NCI-H2227 (cell line): ENCODE measurements around the gene ARFGAP1.

ENCODE experiments used
- DNase-seq: peaks from one replicate; lab custom pipeline; 2025; ENCODE audit not compliant: unreplicated experiment; lab: John Stamatoyannopoulos, UW

Gene ARFGAP1

DNA sequence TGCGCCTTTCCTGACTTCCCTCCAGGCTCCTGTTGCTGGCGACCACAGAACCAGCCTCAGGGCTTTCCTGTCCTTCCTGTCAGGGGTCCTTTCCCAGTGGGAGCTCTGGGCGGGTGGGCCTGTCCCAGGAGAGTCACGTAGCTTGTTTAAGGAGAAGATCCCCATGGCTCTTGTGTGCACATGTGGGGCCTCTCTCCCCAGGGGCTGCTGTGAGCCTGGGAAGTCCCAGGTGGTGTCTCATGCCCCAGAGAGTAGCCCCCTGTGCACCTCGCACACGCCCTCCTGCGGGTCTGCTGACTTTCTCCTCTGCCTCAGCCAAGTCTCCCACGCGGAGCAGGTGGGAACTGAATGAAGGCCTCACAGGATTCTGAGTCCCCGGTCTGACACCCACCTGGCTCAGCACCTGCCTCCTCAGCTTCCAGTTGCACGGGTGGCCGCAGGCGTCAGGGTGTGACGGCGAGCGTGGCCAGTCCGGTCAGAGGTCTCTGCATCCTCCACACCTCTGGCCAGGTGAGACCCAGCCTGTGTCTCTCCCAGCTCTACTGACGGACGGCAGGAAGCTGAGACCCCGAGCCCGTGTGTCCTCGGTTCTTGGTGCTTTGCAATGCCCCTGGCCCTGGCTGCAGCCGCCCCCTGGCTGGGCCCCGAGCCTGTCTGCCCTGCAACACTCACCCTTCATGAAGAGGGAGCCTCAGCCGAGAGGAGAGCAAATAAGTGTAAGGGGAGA, 12.7 kb upstream of the ARFGAP1 start:
- DNase-seq: no peak

DNA sequence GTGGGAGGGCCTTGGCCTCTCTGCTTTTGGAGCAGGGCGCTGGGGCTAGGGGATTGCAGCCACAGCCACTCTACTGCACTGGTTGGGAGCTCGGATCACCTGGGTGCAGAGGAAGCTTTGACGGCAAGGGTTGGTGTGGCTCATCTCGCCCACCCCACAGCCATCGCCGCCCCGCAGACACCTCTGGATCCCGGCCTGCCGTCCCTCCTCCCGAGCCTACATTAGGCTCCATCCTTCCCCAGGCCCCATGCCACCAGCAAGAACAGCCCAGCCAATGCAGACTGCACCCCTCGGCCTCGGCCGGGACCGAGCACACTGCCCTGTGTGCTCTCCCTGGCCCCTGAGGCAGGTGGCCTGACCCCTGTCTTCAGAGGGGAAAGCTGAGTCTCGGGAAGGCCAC, 12.1 kb upstream of the ARFGAP1 start:
- no peak for DNase-seq

GRCh38 chr20:63261060-63261794, 11.4 kb upstream of the ARFGAP1 start:
- DNase-seq: peak; percentile 44

DNA sequence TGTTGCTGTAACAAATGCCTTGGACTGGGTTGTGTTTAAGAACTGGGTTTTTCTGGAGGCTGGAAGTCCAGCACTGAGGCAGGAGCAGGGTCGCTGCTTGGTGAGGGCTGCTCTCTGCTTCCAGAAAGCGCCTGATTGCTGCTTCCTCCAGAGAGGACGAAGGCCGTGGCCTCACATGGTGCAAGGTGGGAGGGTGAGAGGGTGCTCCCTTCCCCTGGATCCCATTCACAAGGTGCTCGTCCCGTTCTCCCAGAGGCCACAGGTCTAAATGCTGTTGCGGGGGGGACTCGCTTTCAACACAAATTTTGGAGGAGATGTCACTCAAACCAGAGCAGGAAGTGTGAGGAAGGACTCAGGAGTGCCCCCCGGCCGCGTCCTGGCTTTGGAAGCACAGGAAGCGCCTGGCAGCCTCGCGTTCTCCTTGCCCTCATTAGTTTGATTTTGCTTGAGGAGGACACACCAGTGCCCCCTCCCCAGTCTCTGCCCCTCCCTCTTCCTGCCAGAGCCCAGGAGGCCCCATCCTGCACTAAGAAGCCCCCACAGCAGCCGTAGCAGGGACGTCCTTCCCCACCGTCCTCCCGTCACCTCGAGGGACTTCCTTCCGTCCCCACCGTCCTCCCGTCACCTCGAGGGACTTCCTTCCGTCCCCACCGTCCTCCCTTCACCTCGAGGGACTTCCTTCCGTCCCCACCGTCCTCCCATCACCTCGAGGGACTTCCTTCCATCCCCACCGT, 10.7 kb upstream of the ARFGAP1 start:
- DNase-seq: no peak

- DNase-seq: no peak
Observed at GRCh38 chr20:63262836-63263235, 9.8 kb upstream of the ARFGAP1 start.

- DNase-seq: no peak
Observed at GRCh38 chr20:63264000-63264399, 8.6 kb upstream of the ARFGAP1 start.

- DNase-seq: peak; percentile 34
Observed at GRCh38 chr20:63264519-63264918, 8.1 kb upstream of the ARFGAP1 start.

GRCh38 chr20:63265891-63266515, 6.6 kb upstream of the ARFGAP1 start:
- no peak for DNase-seq

DNA sequence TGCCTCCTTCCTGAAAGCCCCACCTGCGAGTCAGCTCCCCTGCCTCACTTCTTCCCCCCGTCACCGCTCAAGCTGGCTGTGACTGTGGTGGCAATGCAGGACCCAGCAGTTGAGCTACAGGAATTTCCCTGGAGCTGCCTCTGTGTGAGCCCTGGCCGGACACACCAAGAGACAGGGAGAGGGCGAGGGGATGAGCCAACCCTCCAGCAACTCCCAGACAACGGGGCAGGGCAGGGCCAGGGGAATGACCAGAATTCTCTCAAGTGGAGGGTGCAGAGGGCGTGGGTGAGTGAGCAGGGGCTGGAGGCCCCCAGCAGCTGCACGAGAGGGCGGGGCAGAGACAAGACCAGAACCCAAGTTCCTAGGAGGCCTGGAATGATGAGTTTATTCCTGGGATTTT, 4.9 kb upstream of the ARFGAP1 start:
- no peak for DNase-seq

- DNase-seq: no peak
Observed at GRCh38 chr20:63268256-63268655, 4.4 kb upstream of the ARFGAP1 start.

- no peak for DNase-seq
Observed at GRCh38 chr20:63268671-63269439, 3.8 kb upstream of the ARFGAP1 start.

GRCh38 chr20:63269724-63270123, 2.9 kb upstream of the ARFGAP1 start:
- DNase-seq: no peak

- no peak for DNase-seq
Observed at GRCh38 chr20:63270606-63271325, 1.8 kb upstream of the ARFGAP1 start.

GRCh38 chr20:63273059-63273579, 506 bp downstream of the ARFGAP1 start:
- DNase-seq: no peak

DNA sequence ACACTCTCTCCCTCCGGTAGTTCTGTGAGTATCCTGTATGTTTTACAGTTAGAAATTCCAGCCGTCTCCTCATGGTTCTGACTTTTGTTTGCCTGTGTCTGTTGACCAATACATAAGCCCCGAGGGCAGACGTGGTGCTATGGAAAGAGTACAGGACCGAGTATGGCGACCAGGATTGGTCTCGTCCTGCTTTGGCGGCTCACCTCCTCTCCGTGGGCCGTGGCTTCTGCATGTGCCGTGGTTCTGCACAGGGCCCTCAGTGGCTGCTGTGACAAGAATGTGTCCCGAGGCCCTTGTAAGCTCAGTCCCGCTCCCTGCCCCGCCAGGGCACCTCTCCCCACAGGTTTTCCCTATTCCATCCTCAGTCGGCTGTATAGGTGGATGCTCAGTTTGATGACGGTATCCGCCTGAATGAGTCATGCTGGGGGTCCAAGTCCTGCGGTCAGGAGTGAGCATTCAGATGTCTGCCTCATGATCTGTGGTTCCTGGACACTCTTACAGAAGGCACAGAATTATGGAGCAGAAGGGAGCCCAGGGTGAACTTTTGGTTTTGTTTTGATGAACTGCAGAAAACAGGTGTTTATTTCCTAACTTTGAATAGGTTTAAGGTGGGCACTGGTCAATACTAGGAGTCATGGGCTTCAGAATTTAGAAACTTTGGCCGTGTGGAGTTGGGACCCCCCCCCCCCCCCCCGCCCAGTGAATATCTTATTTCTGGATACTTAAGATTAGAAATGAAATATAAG, 1.2 kb downstream of the ARFGAP1 start:
- no peak for DNase-seq

DNA sequence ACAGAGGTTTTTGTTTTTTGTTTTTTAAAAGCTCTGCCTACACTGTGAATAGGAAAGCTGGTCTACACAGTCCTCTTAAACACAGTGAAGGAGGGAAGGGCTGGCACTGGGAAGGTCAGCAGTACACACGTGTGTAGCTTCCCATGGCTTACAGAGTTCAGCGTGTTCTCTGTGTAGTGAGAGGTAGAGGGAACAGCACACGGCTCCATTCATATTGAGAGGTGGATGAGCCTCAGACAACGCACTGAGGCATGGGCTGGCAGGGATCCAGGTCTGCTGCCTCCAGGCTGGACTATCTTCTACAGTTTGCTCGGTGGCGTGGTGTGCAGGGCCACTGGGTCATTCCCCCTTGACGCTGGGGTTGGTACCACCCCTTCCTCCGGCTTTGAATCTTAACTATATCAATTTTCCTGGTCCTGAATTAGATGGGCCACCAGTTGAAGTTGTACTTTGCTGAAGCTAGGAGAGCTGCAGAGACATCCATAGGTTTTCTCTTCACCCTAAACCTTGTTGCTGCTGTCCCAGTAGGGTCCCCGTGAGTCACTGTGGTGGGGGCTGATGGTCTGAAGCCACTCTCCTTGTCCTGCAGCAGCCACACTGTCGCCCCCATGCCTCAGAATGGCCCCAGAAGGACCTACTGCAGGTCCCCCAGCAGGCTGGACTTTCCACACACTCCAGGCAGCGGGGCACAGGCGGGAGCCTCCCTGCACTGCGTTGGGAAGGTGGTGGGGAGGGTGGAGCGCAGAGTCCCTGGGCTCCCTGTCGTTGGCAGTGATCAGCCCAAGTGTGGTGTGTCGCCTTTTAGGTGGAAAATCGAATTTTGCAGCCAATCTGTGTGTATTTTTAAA, 2.0 kb downstream of the ARFGAP1 start:
- no peak for DNase-seq

- DNase-seq: no peak
Observed at GRCh38 chr20:63275825-63276224, 3.2 kb downstream of the ARFGAP1 start.

- DNase-seq: no peak
Observed at GRCh38 chr20:63276956-63277355, 4.3 kb downstream of the ARFGAP1 start.
